IMR-90 (cell line): ENCODE data around the gene MID1IP1. TPM values are rescaled to one million over a fixed set of nuclear protein-coding genes. Genes with fewer than 3 reads are reported as not detected.

Experiments used
- ATAC-seq: fragments of 200-7000 bp; cut with Tn5 transposase; 2 replicates; pipeline ENCODE4 v1.9.1; 2020; ENCODE audit warnings: low read depth, mild to moderate bottlenecking, moderate library complexity
- BruUV-seq: library from RNA; stranded (reverse); fragments of 400-500 nt; replicated peaks from 2 replicates; lab custom pipeline; 2021; lab: Mats Ljungman, UMichigan
- CTCF ChIA-PET: fragments of 300-600 bp; formaldehyde crosslinking; extraction: SDS; loops from one replicate; lab custom pipeline; 2021; ENCODE audit warnings: antibody characterized with exemption; lab: Yijun Ruan, JAX
- POLR2A ChIA-PET: fragments of 300-600 bp; sonication (Branson Sonifier 250); formaldehyde crosslinking; loops from one replicate; lab custom pipeline; 2022; ENCODE audit warnings: antibody characterized with exemption; ENCODE audit not compliant: unreplicated experiment; lab: Charles Lee
- DNase-seq: peaks from one replicate; pipeline ENCODE4 v3.0.0; 2013
- H2AFZ ChIP-seq: replicated peaks from 2 replicates; pipeline ENCODE3; 2013; ENCODE audit warnings: low read length, mild to moderate bottlenecking; ENCODE audit not compliant: poor library complexity
- H2AK5ac ChIP-seq: 2 replicates; pipeline ENCODE4 v1.6.1; 2013; ENCODE audit warnings: low read depth, low read length, inconsistent platforms
- H2AK9ac ChIP-seq: replicated peaks from 2 replicates; pipeline ENCODE3; 2013; ENCODE audit warnings: mild to moderate bottlenecking, low read depth, low read length, moderate library complexity; ENCODE audit not compliant: poor library complexity
- H2BK120ac ChIP-seq: 2 replicates; pipeline ENCODE4 v1.6.1; 2013; ENCODE audit warnings: low read depth, low read length, inconsistent platforms
- H2BK15ac ChIP-seq: 3 replicates; pipeline ENCODE4 v1.6.1; 2013; ENCODE audit warnings: low read depth, low read length, inconsistent platforms
- H2BK20ac ChIP-seq: 2 replicates; pipeline ENCODE4 v1.6.1; 2013; ENCODE audit warnings: low read depth, mild to moderate bottlenecking, inconsistent platforms, low read length, moderate library complexity
- H2BK5ac ChIP-seq: 2 replicates; pipeline ENCODE4 v1.6.1; 2013; ENCODE audit warnings: mild to moderate bottlenecking, low read depth, low read length, inconsistent platforms; ENCODE audit not compliant: poor library complexity, severe bottlenecking
- H3K14ac ChIP-seq: replicated peaks from 2 replicates; pipeline ENCODE4 v1.6.1; 2013; ENCODE audit warnings: low read depth, low read length, inconsistent platforms
- H3K18ac ChIP-seq: 2 replicates; pipeline ENCODE4 v1.6.1; 2013; ENCODE audit warnings: low read depth, low read length, control low read depth
- H3K23ac ChIP-seq: 2 replicates; pipeline ENCODE4 v1.6.1; 2013; ENCODE audit warnings: low read depth, low read length, inconsistent platforms
- H3K27ac ChIP-seq: 2 replicates; pipeline ENCODE4 v1.5.1; 2013; ENCODE audit warnings: mild to moderate bottlenecking, control low read depth, low read length; ENCODE audit not compliant: insufficient read depth
- H3K27me3 ChIP-seq: 2 replicates; pipeline ENCODE4 v1.6.1; 2013; ENCODE audit warnings: low read length; ENCODE audit not compliant: control insufficient read depth, insufficient read depth
- H3K36me3 ChIP-seq: 2 replicates; pipeline ENCODE4 v1.6.1; 2013; ENCODE audit warnings: low read length, mixed read lengths; ENCODE audit not compliant: control insufficient read depth, insufficient read depth
- H3K4ac ChIP-seq: 2 replicates; pipeline ENCODE4 v1.6.1; 2013; ENCODE audit warnings: low read depth, low read length, inconsistent platforms
- H3K4me1 ChIP-seq: 2 replicates; pipeline ENCODE4 v1.6.1; 2013; ENCODE audit warnings: low read length, mixed read lengths; ENCODE audit not compliant: control insufficient read depth, insufficient read depth
- H3K4me2 ChIP-seq: 2 replicates; pipeline ENCODE4 v1.6.1; 2013; ENCODE audit warnings: low read depth, mild to moderate bottlenecking, control low read depth, low read length, moderate library complexity
- H3K4me3 ChIP-seq: 2 replicates; pipeline ENCODE4 v1.5.1; 2013; ENCODE audit warnings: low read depth, mild to moderate bottlenecking, control low read depth, low read length, moderate library complexity; ENCODE audit not compliant: insufficient read depth
- H3K56ac ChIP-seq: 2 replicates; pipeline ENCODE4 v1.6.1; 2013; ENCODE audit warnings: low read length, inconsistent platforms; ENCODE audit not compliant: insufficient read depth; ENCODE audit errors: extremely low read depth
- H3K79me1 ChIP-seq, 2 experiments: 2 replicates each; pipeline ENCODE4 v1.6.1; 2013; ENCODE audit warnings: low read length in 2 of 2, inconsistent platforms in 1 of 2, low read depth in 1 of 2
- H3K9ac ChIP-seq: 2 replicates; pipeline ENCODE4 v1.6.1; 2013; ENCODE audit warnings: low read depth, low read length, control low read depth
- H3K9me1 ChIP-seq: 2 replicates; pipeline ENCODE4 v1.6.1; 2013; ENCODE audit warnings: low read length, inconsistent platforms; ENCODE audit not compliant: insufficient read depth
- H3K9me3 ChIP-seq: 2 replicates; pipeline ENCODE4 v1.6.1; 2013; ENCODE audit warnings: low read length; ENCODE audit not compliant: control insufficient read depth, insufficient read depth
- H4K20me1 ChIP-seq: 2 replicates; pipeline ENCODE4 v1.6.1; 2013; ENCODE audit warnings: low read length, inconsistent platforms; ENCODE audit not compliant: insufficient read depth
- H4K5ac ChIP-seq: 2 replicates; pipeline ENCODE4 v1.6.1; 2013; ENCODE audit warnings: mild to moderate bottlenecking, low read depth, low read length, control low read depth
- H4K8ac ChIP-seq, 2 experiments: 2 replicates each; pipeline ENCODE4 v1.6.1; 2013; ENCODE audit warnings: low read depth in 2 of 2, low read length in 2 of 2, control low read depth in 1 of 2, inconsistent platforms in 1 of 2
- H4K91ac ChIP-seq: 2 replicates; pipeline ENCODE4 v1.6.1; 2013; ENCODE audit warnings: low read depth, low read length, inconsistent platforms; ENCODE audit not compliant: insufficient read depth
- MAZ ChIP-seq: IDR thresholded peaks from 2 replicates; pipeline ENCODE4 v1.6.1; 2012; ENCODE audit warnings: low read depth, mild to moderate bottlenecking, low read length, improper control_type of control experiment, moderate library complexity, borderline replicate concordance
- NFE2L2 ChIP-seq: fragments of 150-350 bp; IDR thresholded peaks from 2 replicates; pipeline ENCODE4 v1.6.1; 2016; ENCODE audit warnings: low read depth, mild to moderate bottlenecking, low read length
- RCOR1 ChIP-seq: IDR thresholded peaks from 2 replicates; pipeline ENCODE4 v1.6.1; 2012; ENCODE audit warnings: mild to moderate bottlenecking, low read length, improper control_type of control experiment; ENCODE audit not compliant: insufficient replicate concordance
- WGBS, 2 experiments: methylation state at CpG; one replicate each; pipeline versions ENCODE4 v1.1.5 to v1.1.7; 2013; ENCODE audit warnings: missing lambda C conversion rate in 2 of 2; ENCODE audit not compliant: insufficient read length in 1 of 2; ENCODE audit errors: extremely low coverage in 2 of 2; 5-methylcytosine and 5-hydroxymethylcytosine counted together
- dilution Hi-C: fragments of 300-500 bp; cut with HindIII; formaldehyde crosslinking; loops from one replicate; pipeline ENCODE4 v1.14.3; 2018; ENCODE audit warnings: low sequenced_read_pairs; ENCODE audit not compliant: unreplicated experiment
- in situ Hi-C: fragments of 300-500 bp; cut with MboI; formaldehyde crosslinking; loops from 3 replicates; pipeline ENCODE4 v1.14.3; 2019; ENCODE audit warnings: low sequenced_read_pairs, inconsistent platforms, mixed read lengths
- intact Hi-C: fragments of 100-400 bp; cut with micrococcal nuclease; formaldehyde crosslinking; loops from 2 replicates; pipeline ENCODE4 v1.10.0; 2022
- polyA plus RNA-seq, 3 experiments: library from polyadenylated mRNA; depleted of rRNA; stranded (reverse); fragments of >200 nt; gene quantifications; 2 replicates each; pipeline ENCODE4 v1.2.3, GENCODE V29; 2012; ENCODE audit warnings: low replicate concordance in 1 of 3
- total RNA-seq: library from RNA; depleted of rRNA; stranded (reverse); fragments of >200 nt; gene quantifications from 2 replicates; pipeline ENCODE4 v1.2.3, GENCODE V29; 2012
- TF ChIP-seq, protein P1 (sequence below): fragments of 150-350 bp; IDR thresholded peaks from 2 replicates; pipeline ENCODE4 v1.6.1; 2017; ENCODE audit warnings: mild to moderate bottlenecking, antibody characterized with exemption, low read length, low read depth

The MID1IP1 gene
- total and polyA plus RNA-seq, 2 of the 4 experiments (the other 2 are of a cell fraction) = 14.5 to 31.3 TPM

DNA sequence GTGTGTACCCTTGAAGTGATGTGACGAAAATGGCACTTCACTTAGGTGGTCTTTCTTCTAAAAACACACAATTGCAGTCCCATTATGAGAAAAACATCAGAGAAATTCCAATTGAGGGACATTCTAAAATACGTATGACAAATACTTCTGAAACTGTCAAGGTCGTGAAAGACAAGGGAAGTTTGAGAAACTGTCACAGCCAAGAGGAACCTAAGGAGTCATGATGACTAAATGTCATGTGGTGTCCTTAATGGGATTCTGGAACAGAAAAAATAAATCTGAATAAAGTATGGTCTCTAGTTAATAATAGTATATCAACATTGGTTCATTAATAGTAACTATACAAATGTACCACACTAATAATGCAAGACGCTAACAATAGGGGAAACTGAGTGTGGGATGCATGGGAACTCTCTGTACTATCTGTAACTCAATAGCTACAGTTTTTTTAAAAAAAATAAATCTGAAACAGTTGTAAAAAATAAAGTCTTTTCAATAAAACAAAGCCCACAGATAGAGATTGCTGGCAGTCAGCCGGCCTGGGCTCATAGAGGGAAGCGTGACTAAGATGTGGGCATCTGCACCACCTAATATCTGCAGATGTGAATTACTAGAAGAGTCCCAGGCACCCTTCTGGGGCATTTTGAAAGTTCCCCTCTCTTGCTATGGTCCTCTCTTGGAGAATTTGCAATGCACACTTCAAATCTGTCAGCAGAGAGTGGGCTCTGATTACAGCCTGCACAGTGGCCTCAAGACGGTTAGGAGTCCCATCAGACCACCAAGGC lies 47.6 kb downstream of the MID1IP1 start:
- no peak overlapping the region for H3K4me2 ChIP-seq
- H3K9ac ChIP-seq = no peak overlapping the region
- H2BK120ac ChIP-seq = no peak overlapping the region
- H4K5ac ChIP-seq = no peak overlapping the region
- H3K27me3 ChIP-seq = peaks cover 2% of the 10 kb centered on the region; the same call in 1 of the 2 replicates
- H2AK9ac ChIP-seq = no peak overlapping the region
- WGBS, 2 experiments = no CpG with 5 or more reads among the region's 7 CpGs
- in situ Hi-C loops (no loop called here), dilution Hi-C loops (no loop called here), intact Hi-C loops (no loop called here)
- H4K91ac ChIP-seq = no peak overlapping the region
- no peak overlapping the region for H3K14ac ChIP-seq
- no TSS peak for BruUV-seq
- H2AK5ac ChIP-seq = no peak overlapping the region
- no peaks in the 10 kb centered on the region for H4K20me1 ChIP-seq
- H3K9me1 ChIP-seq = no peaks in the 10 kb centered on the region
- ATAC-seq (no peak), DNase-seq (no peak)
- no peak overlapping the region for H3K4me3 ChIP-seq
- no peaks in the 10 kb centered on the region for H3K79me1 ChIP-seq
- TF ChIP-seq, protein P1, sequence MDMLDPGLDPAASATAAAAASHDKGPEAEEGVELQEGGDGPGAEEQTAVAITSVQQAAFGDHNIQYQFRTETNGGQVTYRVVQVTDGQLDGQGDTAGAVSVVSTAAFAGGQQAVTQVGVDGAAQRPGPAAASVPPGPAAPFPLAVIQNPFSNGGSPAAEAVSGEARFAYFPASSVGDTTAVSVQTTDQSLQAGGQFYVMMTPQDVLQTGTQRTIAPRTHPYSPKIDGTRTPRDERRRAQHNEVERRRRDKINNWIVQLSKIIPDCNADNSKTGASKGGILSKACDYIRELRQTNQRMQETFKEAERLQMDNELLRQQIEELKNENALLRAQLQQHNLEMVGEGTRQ = no peak
- no peak for TF ChIP-seq MAZ
- no peak for TF ChIP-seq NFE2L2
- TF ChIP-seq RCOR1 = no peak
- no peaks in the 10 kb centered on the region for H3K4me1 ChIP-seq
- no peak overlapping the region for H2BK5ac ChIP-seq
- H3K27ac ChIP-seq = no peak overlapping the region
- ChIA-PET POLR2A (no interaction called here), CTCF (no interaction called here)
- H3K4ac ChIP-seq = no peak overlapping the region
- no peak overlapping the region for H3K56ac ChIP-seq
- H3K18ac ChIP-seq = no peak overlapping the region
- H2BK20ac ChIP-seq = no peak overlapping the region
- H3K9me3 ChIP-seq = no peaks in the 10 kb centered on the region
- H2BK15ac ChIP-seq = no peak overlapping the region
- H3K23ac ChIP-seq = no peak overlapping the region
- H2AFZ ChIP-seq = no peak overlapping the region
- no peaks in the 10 kb centered on the region for H3K36me3 ChIP-seq
- H4K8ac ChIP-seq = no peak overlapping the region
